BLaER1 treated with 17β-estradiol and CSF1 and Interleukin-3, amounts not matched to agents 10 nM and 100 nM (cell line): ENCODE measurements around the gene RPSA.
"Not testable (repeated sequence)": the region's sequence is repeated elsewhere in the genome, so short reads cannot be mapped to it uniquely, and the experiment has no call there.

ENCODE experiments used
- H3K27ac ChIP-seq, 11 experiments: shearing (Covaris generic); formaldehyde crosslinking; 2 replicates each; pipeline ENCODE4 v1.8.1; 2022
- H3K27me3 ChIP-seq, 11 experiments: shearing (Covaris generic); formaldehyde crosslinking; 2 replicates each; pipeline ENCODE4 v1.8.1; 2022
- H3K36me3 ChIP-seq, 11 experiments: shearing (Covaris generic); formaldehyde crosslinking; 2 replicates each; pipeline ENCODE4 v1.8.1; 2022
- H3K4me1 ChIP-seq, 10 experiments: shearing (Covaris generic); formaldehyde crosslinking; 2 replicates each; pipeline ENCODE4 v1.8.1; 2022
- H3K4me2 ChIP-seq, 11 experiments: shearing (Covaris generic); formaldehyde crosslinking; 2 replicates each; pipeline ENCODE4 v1.8.1; 2022
- H3K4me3 ChIP-seq, 10 experiments: shearing (Covaris generic); formaldehyde crosslinking; 2 replicates each; pipeline ENCODE4 v1.8.1; 2022
- H3K9ac ChIP-seq, 11 experiments: shearing (Covaris generic); formaldehyde crosslinking; 2 replicates each; pipeline ENCODE4 v1.8.1; 2022
- H3K9me3 ChIP-seq, 11 experiments: shearing (Covaris generic); formaldehyde crosslinking; replicated peaks in 1 of 11; 2 replicates each; pipeline ENCODE4 v1.8.1; 2022
- H4K20me1 ChIP-seq, 11 experiments: shearing (Covaris generic); formaldehyde crosslinking; 2 replicates each; pipeline ENCODE4 v1.8.1; 2022
- Cebpa-rat ChIP-seq, 11 experiments: shearing (Covaris generic); IDR thresholded peaks; 2 replicates each; pipeline ENCODE4 v1.8.1; 2022

The RPSA gene

GRCh38 chr3:39406368-39407258 lies at the start of gene RPSA:
RPSA (plus strand) TSS chr3:39406720; CDS start chr3:39407654, 934 bp downstream.
- peaks cover 38 to 55% (median 44%) of the 10 kb centered on the region in 11 experiments for H3K36me3 ChIP-seq
- H3K4me2 ChIP-seq, result peak within 1 kb of the TSS; percentile 80 to 99 (median 94)
- no peak for TF ChIP-seq Cebpa-rat (IDR thresholded peaks at IDR 0.05)
- no peaks in the 10 kb centered on the region for H3K9me3 ChIP-seq
- H4K20me1 ChIP-seq, result peaks cover 35 to 50% (median 43%) of the 10 kb centered on the region in 11 experiments; a peak in 21 of 22 replicates
- peak within 1 kb of the TSS; percentile 85 to 97 (median 93) for H3K9ac ChIP-seq
- H3K4me3 ChIP-seq, result peak within 1 kb of the TSS; percentile 67 to 84 (median 74)
- H3K27ac ChIP-seq, result peak within 1 kb of the TSS; percentile 78 to 97 (median 94)
- H3K27me3 ChIP-seq, result no peaks in the 10 kb centered on the region
- H3K4me1 ChIP-seq, result peaks cover 48 to 67% (median 62%) of the 10 kb centered on the region in 10 experiments

DNA sequence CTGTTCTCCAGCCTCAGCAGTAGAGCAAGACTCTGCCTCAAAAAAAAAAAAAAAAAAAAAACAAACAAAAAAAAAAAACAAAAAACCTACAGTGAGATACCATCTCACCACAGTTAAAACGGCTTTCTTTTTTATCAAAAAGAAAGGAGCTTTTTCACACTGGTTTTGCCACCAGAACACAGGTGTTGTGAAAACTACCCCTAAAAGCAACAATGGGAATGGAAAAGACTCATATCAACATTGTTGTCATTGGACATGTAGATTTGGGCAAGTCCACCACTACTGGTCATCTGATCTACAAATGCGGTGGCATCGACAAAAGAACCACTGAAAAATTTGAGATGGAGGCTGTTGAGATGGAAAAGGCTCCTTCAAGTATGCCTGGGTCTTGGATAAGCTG lies 48.2 kb upstream of the RPSA start:
- no peaks in the 10 kb centered on the region for H3K27me3 ChIP-seq
- H4K20me1 ChIP-seq, result no peaks in the 10 kb centered on the region
- H3K4me1 ChIP-seq, result peaks cover 16 to 19% (median 16%) of the 10 kb centered on the region in 10 experiments
- H3K27ac ChIP-seq, result no peak overlapping the region
- H3K36me3 ChIP-seq, result no peaks in the 10 kb centered on the region
- TF ChIP-seq Cebpa-rat (IDR thresholded peaks at IDR 0.05), result no peak
- no peak overlapping the region for H3K4me2 ChIP-seq
- no peaks in the 10 kb centered on the region for H3K9me3 ChIP-seq
- H3K9ac ChIP-seq, result no peak overlapping the region
- H3K4me3 ChIP-seq, result no peak overlapping the region

GRCh38 chr3:39361252-39361927 lies 45.1 kb upstream of the RPSA start:
- H3K4me3 ChIP-seq, result peak overlapping the region in 1 of 10 experiments; percentile 12; a peak in 1 of 20 replicates
- no peak overlapping the region; a peak in 1 of 22 replicates for H3K9ac ChIP-seq
- no peaks in the 10 kb centered on the region for H3K27me3 ChIP-seq
- peak overlapping the region; percentile 67 to 85 (median 78) for H3K4me2 ChIP-seq
- peak overlapping the region in 7 of 11 experiments; percentile 4 to 42 (median 18); a peak in 4 of 22 replicates for H3K27ac ChIP-seq
- TF ChIP-seq Cebpa-rat (IDR thresholded peaks at IDR 0.05), result no peak
- H3K9me3 ChIP-seq, result no peaks in the 10 kb centered on the region
- peaks cover 16 to 19% (median 16%) of the 10 kb centered on the region in 10 experiments for H3K4me1 ChIP-seq
- no peaks in the 10 kb centered on the region for H4K20me1 ChIP-seq
- no peaks in the 10 kb centered on the region for H3K36me3 ChIP-seq

DNA sequence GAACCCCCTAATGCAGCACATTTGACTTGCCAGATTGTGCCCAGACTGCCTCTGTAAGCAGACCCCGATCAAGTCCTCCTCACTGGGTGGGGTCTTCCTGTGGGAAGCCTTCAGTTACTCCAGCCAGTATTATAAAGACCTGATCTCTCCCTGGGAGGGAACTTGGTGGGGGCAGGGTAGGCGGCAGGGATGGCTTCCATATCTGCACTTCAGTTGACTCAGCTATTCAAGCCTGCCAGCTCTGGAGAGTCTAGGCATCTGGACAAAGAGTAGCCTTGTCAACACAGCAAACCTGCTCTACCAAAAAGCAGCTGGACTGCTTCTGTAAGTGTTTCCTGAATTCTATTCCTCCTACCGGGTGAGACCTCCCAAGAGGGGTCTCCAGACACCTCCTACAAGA lies 44.3 kb upstream of the RPSA start:
- Histone ChIP-seq H3K4me3 (no peak overlapping the region), H3K27me3 (no peaks in the 10 kb centered on the region), H3K4me1 (peaks cover 16 to 19% (median 16%) of the 10 kb centered on the region in 10 experiments), H3K27ac (peak overlapping the region in 6 of 11 experiments; percentile 4 to 24 (median 18); a peak in 2 of 22 replicates), H3K9ac (no peak overlapping the region), H3K9me3 (no peaks in the 10 kb centered on the region), H4K20me1 (no peaks in the 10 kb centered on the region), H3K4me2 (peak overlapping the region; percentile 67 to 85 (median 78)), H3K36me3 (no peaks in the 10 kb centered on the region)
- no peak for TF ChIP-seq Cebpa-rat (IDR thresholded peaks at IDR 0.05)

- no peaks in the 10 kb centered on the region for H3K9me3 ChIP-seq
- no peaks in the 10 kb centered on the region for H4K20me1 ChIP-seq
- peak overlapping the region in 6 of 11 experiments; percentile 67 to 85 (median 78); a peak in 4 of 22 replicates for H3K4me2 ChIP-seq
- H3K27ac ChIP-seq, result no peak overlapping the region
- no peaks in the 10 kb centered on the region for H3K36me3 ChIP-seq
- TF ChIP-seq Cebpa-rat (IDR thresholded peaks at IDR 0.05), result no peak
- no peak overlapping the region for H3K4me3 ChIP-seq
- H3K27me3 ChIP-seq, result no peaks in the 10 kb centered on the region
- no peak overlapping the region for H3K9ac ChIP-seq
- H3K4me1 ChIP-seq, result peaks cover 16 to 19% (median 16%) of the 10 kb centered on the region in 10 experiments
Measured at GRCh38 chr3:39362812-39363211, 43.7 kb upstream of the RPSA start.

DNA sequence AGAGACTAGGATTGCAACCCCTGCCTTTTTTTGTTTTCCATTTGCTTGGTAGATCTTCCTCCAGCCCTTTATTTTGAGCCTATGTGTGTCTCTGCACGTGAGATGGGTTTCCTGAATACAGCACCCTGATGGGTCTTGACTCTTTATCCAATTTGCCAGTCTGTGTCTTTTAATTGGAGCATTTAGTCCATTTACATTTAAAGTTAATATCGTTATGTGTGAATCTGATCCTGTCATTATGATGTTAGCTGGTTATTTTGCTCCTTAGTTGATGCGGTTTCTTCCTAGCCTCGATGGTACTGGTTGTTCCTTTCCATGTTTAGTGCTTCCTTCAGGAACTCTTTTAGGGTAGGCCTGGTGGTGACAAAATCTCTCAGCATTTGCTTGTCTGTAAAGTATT lies 36.1 kb upstream of the RPSA start:
- not testable (repeated sequence) for H3K27me3 ChIP-seq, H4K20me1 ChIP-seq, H3K4me1 ChIP-seq, H3K36me3 ChIP-seq, H3K4me2 ChIP-seq, H3K9ac ChIP-seq, H3K27ac ChIP-seq, H3K4me3 ChIP-seq
- peaks cover 8 to 17% (median 12%) of the 10 kb centered on the region in 11 experiments; a peak in 20 of 22 replicates for H3K9me3 ChIP-seq

- no peak overlapping the region for H3K4me2 ChIP-seq
- H3K36me3 ChIP-seq, result no peaks in the 10 kb centered on the region
- H3K27ac ChIP-seq, result no peak overlapping the region
- no peaks in the 10 kb centered on the region for H3K27me3 ChIP-seq
- peaks cover 8 to 17% (median 12%) of the 10 kb centered on the region in 11 experiments; a peak in 20 of 22 replicates for H3K9me3 ChIP-seq
- no peaks in the 10 kb centered on the region for H4K20me1 ChIP-seq
- H3K9ac ChIP-seq, result no peak overlapping the region
- H3K4me3 ChIP-seq, result no peak overlapping the region
- no peaks in the 10 kb centered on the region for H3K4me1 ChIP-seq
- no peak for TF ChIP-seq Cebpa-rat (IDR thresholded peaks at IDR 0.05)
Measured at GRCh38 chr3:39372833-39373232, 33.7 kb upstream of the RPSA start.

GRCh38 chr3:39376959-39377634 lies 29.4 kb upstream of the RPSA start:
- H3K4me2 ChIP-seq, result no peak overlapping the region
- peaks cover 3 to 10% (median 6%) of the 10 kb centered on the region in 11 experiments; a peak in 19 of 22 replicates for H3K9me3 ChIP-seq
- no peaks in the 10 kb centered on the region for H3K36me3 ChIP-seq
- no peaks in the 10 kb centered on the region for H4K20me1 ChIP-seq
- no peak overlapping the region for H3K27ac ChIP-seq
- no peak overlapping the region for H3K4me3 ChIP-seq
- peaks cover 3 to 16% (median 12%) of the 10 kb centered on the region in 10 experiments; a peak in 18 of 20 replicates for H3K4me1 ChIP-seq
- peaks cover 0 to 19% (median 0%) of the 10 kb centered on the region in 11 experiments; a peak in 3 of 22 replicates for H3K27me3 ChIP-seq
- no peak overlapping the region for H3K9ac ChIP-seq
- TF ChIP-seq Cebpa-rat (IDR thresholded peaks at IDR 0.05), result no peak
